Measurements from ENCODE around the gene ABCA4.

Gene ABCA4

DNA sequence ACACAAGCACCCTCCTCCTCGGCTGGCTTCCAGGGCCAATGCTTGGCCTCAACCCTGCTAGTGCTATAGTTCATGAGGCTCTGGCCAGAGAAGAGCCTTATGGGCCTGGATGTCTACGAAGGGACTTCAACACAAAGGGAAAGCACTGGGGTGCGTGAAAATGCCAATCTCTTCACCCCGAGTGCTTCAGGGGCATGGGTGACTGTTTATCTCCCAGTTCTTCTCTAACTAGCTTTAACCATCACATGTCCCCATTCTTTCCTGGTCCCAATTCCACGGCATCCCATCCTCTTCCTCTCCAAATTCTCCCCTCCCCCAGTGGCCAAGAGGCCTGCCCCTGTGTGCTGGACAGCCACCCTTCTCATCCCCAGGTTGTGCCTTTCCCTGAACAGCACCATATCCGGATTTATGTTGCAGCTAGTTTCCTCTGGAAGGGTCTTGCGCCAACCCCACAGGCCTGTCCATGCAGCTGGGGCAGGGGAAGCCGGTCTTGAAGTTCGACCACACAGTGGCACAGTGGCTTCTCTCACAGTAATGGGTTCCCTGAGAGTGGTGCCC lies 16.7 kb downstream of the ABCA4 start:
- no peak for DNase-seq

DNA sequence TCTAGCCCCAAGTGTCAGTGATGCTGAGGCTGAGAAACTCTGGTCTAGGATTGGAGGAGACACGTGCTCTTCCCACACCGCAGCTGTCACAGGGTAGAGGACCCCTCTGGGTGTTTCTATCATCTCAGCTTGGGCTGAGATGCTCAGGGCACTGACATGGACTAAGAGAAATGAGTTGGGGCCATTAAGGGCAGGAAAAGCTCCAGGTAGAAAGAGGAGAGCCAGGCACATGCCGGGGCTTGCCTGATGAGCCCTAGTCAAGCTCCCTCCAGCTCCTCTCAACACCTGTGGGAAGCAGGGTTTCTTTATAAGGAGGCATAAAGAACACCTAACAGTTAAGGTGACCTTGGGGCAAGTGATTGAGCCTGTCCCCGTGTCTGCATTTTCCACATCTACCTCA lies 17.3 kb downstream of the ABCA4 start:
- no peak for DNase-seq

DNA sequence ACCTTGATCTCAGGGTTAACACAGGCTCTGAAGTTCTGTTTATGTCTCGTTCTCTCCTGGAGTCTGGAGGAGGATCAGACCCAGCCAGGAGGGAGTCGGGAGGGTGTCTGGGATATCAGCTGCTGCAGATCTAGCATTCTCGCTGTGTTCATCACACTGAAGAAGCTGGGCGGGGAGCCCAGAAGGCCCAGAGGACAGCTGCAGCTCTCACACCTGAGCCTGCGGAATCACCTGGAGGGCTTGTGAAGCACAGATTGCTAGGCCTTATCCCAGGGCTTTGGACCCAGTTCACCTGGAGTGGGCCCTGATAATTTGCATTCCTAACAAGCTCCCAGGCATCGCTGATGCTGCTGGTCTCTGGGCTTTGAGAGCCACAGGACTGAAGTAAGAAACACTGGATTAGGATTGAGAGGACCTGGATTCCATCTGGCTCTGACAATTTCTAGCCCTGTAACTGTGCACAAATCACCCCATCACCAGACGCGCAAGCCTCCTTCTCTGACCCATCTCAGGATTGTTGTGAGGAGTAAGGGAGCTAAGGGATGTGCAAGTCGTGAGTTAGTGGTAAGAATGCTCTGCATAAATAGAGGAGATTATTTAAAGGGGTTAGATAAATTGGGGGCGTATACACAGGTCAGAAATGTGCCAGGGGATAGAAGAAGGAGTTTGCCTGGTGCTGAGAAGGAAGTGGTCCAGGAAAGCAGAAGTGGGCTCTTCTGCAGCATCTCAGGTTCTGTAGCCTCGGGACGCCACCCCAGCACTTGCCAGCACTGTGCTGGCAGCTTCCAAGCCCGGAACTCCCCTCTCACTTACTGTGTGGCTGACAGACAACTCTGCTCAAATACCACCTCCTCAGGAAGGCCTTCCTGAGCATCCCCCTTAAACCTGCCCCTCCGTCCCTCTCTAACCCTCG lies 19.1 kb downstream of the ABCA4 start:
- no peak for DNase-seq

- DNase-seq: no peak
These were observed 19.9 kb downstream of the ABCA4 start for GRCh38 chr1:94100785-94101612.

DNA sequence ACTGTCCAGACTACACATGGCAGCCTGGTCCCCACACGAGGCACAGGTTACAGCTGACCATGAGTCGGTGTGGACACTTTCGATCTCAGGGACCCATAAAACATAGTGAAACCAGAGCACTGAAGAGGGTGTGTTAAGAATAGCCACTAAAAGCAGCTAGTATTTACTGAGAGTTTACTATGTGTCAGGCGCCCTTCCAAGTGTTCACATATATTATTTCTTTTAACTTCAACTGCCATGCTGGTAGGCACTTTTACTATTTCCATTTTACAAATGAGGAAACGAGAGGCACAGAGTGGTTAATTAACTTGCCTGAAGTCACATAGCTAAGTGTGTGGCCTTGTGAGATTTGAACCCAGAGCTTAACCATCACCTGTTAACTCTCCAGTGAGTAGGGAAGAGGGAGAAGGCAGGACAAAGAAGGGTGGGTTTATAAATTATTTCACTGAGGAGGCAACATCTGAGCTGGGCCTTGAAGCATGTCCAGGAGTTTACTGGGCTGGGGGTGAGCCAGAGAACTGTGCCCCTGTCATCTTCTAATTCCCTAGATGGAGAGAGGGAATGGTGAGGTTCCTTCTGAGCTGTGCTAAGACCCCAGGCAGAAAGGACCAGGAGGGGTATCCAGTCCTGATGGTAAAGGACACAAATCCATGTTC lies 20.7 kb downstream of the ABCA4 start:
- DNase-seq: no peak

DNA sequence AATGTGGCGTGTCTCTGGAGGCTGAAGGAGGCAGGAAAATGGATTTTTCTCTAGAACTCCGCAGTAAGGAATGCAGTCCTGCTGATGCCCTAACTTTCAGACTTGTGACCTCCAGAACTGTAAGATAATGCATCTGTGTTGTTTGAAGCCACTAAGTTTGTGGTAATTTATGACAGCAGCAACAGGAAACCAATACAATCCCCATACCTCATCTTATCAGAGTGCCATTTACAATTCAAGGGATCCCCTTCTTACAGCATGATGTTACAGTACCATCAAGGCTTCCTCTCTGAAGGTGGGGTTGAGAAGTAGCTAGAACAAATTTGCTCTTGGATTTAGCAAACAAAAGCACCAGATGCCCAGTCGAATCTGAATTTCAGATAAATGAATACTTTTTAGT lies 21.6 kb downstream of the ABCA4 start:
- DNase-seq: no peak

GRCh38 chr1:94098585-94099111 lies 22.3 kb downstream of the ABCA4 start:
- DNase-seq: no peak

- no peak for DNase-seq
These were observed 24.0 kb downstream of the ABCA4 start for GRCh38 chr1:94096797-94097549.

DNA sequence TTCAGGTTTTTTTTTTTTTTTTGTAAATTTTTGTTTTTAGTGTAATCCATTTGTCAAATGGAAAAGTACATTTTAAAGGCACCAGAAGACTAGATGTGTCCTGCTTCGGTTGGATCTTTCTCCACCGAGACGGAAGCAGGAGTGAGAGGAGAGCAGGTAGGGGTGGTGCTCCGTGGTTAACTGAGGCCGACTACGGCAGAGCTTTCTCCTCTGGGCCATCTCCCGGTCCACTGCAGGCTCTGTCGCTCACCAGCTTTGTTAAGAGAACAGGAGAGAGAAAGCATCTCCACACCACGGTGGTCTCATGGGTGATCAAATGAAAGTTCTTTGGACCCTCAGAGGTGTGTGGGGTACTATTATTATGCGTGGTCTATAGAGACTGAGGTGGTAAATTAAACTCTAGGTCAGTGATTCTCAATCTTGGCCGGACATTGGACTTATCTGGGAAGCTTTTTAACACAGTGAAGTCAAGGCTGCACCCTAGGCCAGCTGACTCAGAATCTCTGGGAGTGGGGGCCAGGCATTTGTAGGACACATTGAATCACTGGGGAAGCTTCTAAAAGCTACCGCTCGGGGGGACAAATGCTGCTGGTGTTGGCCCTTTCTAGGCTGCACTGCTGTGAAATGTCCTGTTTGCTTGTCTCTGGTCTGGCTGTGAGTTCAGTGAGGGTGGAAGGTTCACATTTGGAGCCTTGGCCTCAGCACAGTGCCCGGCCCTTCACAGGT lies 25.0 kb downstream of the ABCA4 start:
- DNase-seq: no peak

- DNase-seq: no peak
These were observed 25.8 kb downstream of the ABCA4 start for GRCh38 chr1:94095112-94095637.

- no peak for DNase-seq
These were observed 26.4 kb downstream of the ABCA4 start for GRCh38 chr1:94094469-94095111.

GRCh38 chr1:94093996-94094395 lies 27.0 kb downstream of the ABCA4 start:
- DNase-seq: no peak

DNA sequence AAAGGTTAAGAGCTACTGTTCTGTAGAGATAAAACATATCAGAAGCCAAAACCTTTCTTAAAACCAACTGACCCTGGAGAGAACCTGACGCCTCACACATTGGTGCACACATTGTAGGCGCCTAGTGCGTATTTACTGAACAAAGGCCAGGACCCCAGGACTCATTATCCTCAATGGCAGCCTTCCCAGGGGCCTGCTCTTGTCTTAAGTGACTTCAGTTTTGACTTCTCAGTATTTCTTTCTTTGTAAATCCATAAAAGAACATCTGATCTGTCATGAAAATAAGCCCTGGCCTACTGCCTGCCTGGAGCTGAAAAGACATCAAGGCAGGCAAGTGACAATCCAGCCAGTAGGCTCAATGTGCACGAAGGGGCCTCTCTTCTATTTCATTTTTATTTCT lies 27.6 kb downstream of the ABCA4 start:
- DNase-seq: no peak

GRCh38 chr1:94092210-94092613 lies 28.7 kb downstream of the ABCA4 start:
- no peak for DNase-seq

DNA sequence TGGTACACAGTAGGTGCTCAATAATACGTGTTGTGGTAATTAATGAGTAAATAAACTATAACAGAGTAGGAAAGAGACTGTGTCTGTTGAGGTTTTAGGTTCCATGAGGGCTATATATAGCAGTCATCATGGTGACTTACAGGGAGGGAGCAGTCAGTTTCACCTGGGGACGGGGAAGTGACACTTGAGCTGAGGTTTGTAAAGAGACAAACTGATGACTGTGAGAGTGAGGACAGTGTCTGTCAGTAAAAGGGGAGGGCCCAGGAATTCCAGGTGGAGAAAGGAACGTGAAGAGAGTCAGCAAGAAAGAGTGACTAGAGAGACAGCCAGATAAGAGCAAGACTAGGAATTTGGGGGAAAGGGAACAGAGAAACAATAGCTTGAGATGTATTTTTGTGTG lies 30.2 kb downstream of the ABCA4 start:
- DNase-seq: peak; percentile 71

DNA sequence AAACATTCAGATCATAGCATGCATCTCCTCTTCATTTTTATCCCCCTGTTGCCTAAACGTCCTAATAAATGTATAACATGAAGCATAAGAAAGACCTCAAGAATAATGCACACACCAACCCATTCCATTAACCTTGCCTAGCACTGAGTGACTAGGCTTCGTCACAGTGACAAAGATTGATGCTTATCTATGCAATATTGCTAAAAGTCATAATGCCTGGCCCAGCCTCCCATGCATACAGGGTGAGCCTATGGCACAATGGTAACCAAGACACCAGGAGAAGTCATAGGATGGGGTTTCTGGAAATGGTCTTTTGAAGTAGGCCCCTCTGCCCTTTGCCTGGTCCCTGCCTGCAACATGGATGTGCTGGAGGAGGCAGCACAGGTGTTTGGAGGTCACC lies 33.8 kb downstream of the ABCA4 start:
- DNase-seq: no peak

DNA sequence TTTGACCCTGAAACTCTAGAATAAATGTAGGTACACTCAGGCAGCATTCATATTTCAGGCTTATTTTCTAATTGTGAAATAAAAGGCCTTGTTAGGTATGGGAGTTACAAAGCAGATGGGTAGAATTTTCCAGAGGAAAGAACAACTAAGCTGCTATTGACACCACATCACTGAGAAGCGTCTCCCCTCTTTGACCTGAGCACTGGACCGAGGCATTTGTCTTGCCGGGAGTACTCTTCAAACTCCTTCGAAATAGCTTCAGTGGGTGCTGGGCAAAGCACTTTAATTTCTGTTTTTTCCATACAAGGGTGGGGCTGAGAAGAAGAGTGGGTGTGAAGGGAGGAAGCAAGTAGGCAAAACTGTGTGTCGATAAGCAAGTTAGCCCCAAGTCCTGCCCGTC lies 36.4 kb downstream of the ABCA4 start:
- no peak for DNase-seq

DNA sequence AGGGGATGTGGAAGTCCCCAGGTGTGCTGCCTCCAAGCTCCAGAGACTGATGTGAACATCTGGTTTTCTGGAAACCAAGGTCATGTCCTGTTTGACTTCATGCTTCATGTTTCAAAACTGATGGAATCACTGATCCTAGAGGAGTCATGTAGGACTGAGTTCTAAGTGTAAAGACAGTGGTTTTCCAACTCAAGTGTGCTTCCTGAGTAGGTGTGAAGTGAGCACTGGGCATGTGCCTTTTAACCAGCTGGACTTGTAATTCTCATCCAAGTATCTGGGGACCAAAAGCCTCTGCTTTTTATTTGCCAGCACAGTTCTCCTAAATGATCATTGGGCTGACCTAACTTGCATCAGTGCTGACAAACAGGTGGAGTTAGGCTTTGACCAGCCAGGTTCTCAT lies 36.9 kb downstream of the ABCA4 start:
- no peak for DNase-seq

GRCh38 chr1:94083681-94084080 lies 37.3 kb downstream of the ABCA4 start:
- DNase-seq: no peak

- DNase-seq: no peak
These were observed 39.2 kb downstream of the ABCA4 start for GRCh38 chr1:94081566-94082344.

Data from NCI-H510A (cell line).